MG63 (cell line): Measurements from ENCODE around the gene PRKN. TPM values are rescaled to one million over a fixed set of nuclear protein-coding genes. Genes with fewer than 3 reads are reported as not detected.

Experiments used
- total RNA-seq: library from RNA; depleted of rRNA; stranded (reverse); fragments of >200 nt; shearing (Covaris generic); gene quantifications from 2 replicates; pipeline ENCODE4 v1.2.3, GENCODE V29; 2014; ENCODE audit warnings: low replicate concordance; rRNA removed

The PRKN gene
- total RNA-seq, 1 experiment from 2014 or later, result not detected

Other genes starting within 250 kb of the PRKN start
- gene PACRG, start 208 bp upstream of the PRKN start, total RNA-seq, result not detected in 2 replicates